GM12878 (cell line): Measurements from ENCODE around the gene ADAMTSL3. TPM values are rescaled to one million over a fixed set of nuclear protein-coding genes. Genes with fewer than 3 reads are reported as not detected.

Experiments
- ATAC-seq: fragments of 200-7000 bp; cut with Tn5 transposase; 3 replicates; pipeline ENCODE4 v1.9.1; 2020; ENCODE audit warnings: mild to moderate bottlenecking, moderate library complexity
- BruUV-seq: library from RNA; stranded (reverse); fragments of 400-500 nt; replicated peaks from 2 replicates; lab custom pipeline; 2021; lab: Mats Ljungman, UMichigan
- CTCF ChIA-PET: fragments of 300-600 bp; sonication (Branson Sonifier 250); formaldehyde crosslinking; extraction: SDS; loops from one replicate; lab custom pipeline; 2021; ENCODE audit warnings: inconsistent platforms; lab: Yijun Ruan, JAX
- POLR2A ChIA-PET: fragments of 350-600 bp; formaldehyde crosslinking; extraction: SDS; loops from one replicate; lab custom pipeline; 2021; ENCODE audit warnings: inconsistent platforms; lab: Charles Lee
- RAD21 ChIA-PET: fragments of 300-600 bp; sonication (Branson Sonifier 250); formaldehyde crosslinking; loops from one replicate; lab custom pipeline; 2023; ENCODE audit warnings: antibody characterized with exemption; ENCODE audit not compliant: unreplicated experiment; lab: Charles Lee
- SMC1A ChIA-PET: fragments of 300-600 bp; sonication (Branson Sonifier 250); formaldehyde crosslinking; loops from one replicate; lab custom pipeline; 2023; ENCODE audit not compliant: unreplicated experiment, uncharacterized antibody; lab: Charles Lee
- DNase-seq: peaks from one replicate; pipeline ENCODE4 v3.0.0-alpha.2; 2011; ENCODE audit warnings: low read depth, low spot score
- FAIRE-seq: peaks from 3 replicates; lab custom pipeline; 2011; peaks lifted over from hg19 to GRCh38; lab: Jason Lieb, UNC
- H2AFZ ChIP-seq: 2 replicates; pipeline ENCODE4 v1.6.0; 2011; ENCODE audit warnings: low read depth, low read length, control low read depth; ENCODE audit not compliant: control insufficient read depth
- H3K27ac ChIP-seq: 2 replicates; pipeline ENCODE4 v1.5.1; 2011; ENCODE audit warnings: control low read depth; ENCODE audit not compliant: control insufficient read depth, insufficient read depth
- H3K27me3 ChIP-seq, 2 experiments: replicated peaks in 1 of 2; 2 replicates each; pipeline versions ENCODE4 v1.6.0 to v1.6.1; 2011; ENCODE audit warnings: low read length in 1 of 2; ENCODE audit not compliant: control insufficient read depth in 2 of 2, insufficient read depth in 2 of 2
- H3K36me3 ChIP-seq, 2 experiments: 2 replicates each; pipeline ENCODE4 v1.5.1; 2011; ENCODE audit warnings: low read length in 1 of 2; ENCODE audit not compliant: control insufficient read depth in 2 of 2, insufficient read depth in 2 of 2
- H3K4me1 ChIP-seq: 2 replicates; pipeline ENCODE4 v1.6.1; 2011; ENCODE audit warnings: mild to moderate bottlenecking, low read length, moderate library complexity, mixed read lengths; ENCODE audit not compliant: control insufficient read depth, insufficient read depth
- H3K4me2 ChIP-seq: 2 replicates; pipeline ENCODE4 v1.6.0; 2011; ENCODE audit warnings: control low read depth; ENCODE audit not compliant: control insufficient read depth, insufficient read depth
- H3K4me3 ChIP-seq: fragments of 200-600 bp; sonication (generic); 2 replicates; pipeline ENCODE4 v1.5.1; 2016
- H3K79me2 ChIP-seq: 2 replicates; pipeline ENCODE4 v1.6.0; 2011; ENCODE audit warnings: low read length; ENCODE audit not compliant: control insufficient read depth, insufficient read depth
- H3K9ac ChIP-seq: 2 replicates; pipeline ENCODE4 v1.8.0; 2011; ENCODE audit warnings: low read length, control low read depth, mixed read lengths; ENCODE audit not compliant: control insufficient read depth, insufficient read depth
- H3K9me3 ChIP-seq: replicated peaks from 3 replicates; pipeline ENCODE4 v1.5.1; 2011; ENCODE audit warnings: mild to moderate bottlenecking, low read length; ENCODE audit not compliant: control insufficient read depth, insufficient read depth
- H4K20me1 ChIP-seq: 2 replicates; pipeline ENCODE4 v1.6.0; 2011; ENCODE audit not compliant: control insufficient read depth, insufficient read depth
- ASH2L ChIP-seq: fragments of 300-600, 200-600 bp; sonication (generic); IDR thresholded peaks from 2 replicates; pipeline ENCODE4 v1.6.1; 2017; ENCODE audit warnings: low read depth, mild to moderate bottlenecking, borderline replicate concordance
- CHD1 ChIP-seq: IDR thresholded peaks from 2 replicates; pipeline ENCODE4 v1.6.1; 2012; ENCODE audit warnings: low read depth, low read length, improper control_type of control experiment
- CHD4 ChIP-seq: fragments of 200-600 bp; sonication (generic); IDR thresholded peaks from 2 replicates; pipeline ENCODE4 v1.6.1; 2016; ENCODE audit warnings: mild to moderate bottlenecking
- FOS ChIP-seq: IDR thresholded peaks from 3 replicates; pipeline ENCODE4 v1.6.1; 2011; ENCODE audit warnings: borderline replicate concordance; ENCODE audit not compliant: insufficient read length; ENCODE audit errors: extremely low read depth
- HSF1 ChIP-seq: fragments of 150-350 bp; IDR thresholded peaks from 2 replicates; pipeline ENCODE4 v1.6.1; 2014; ENCODE audit warnings: mild to moderate bottlenecking, low read depth, low read length
- KAT2A ChIP-seq: conservative IDR thresholded peaks from 2 replicates; pipeline ENCODE4 v1.6.1; 2011; ENCODE audit warnings: low read depth, low read length; ENCODE audit not compliant: control insufficient read depth
- NFXL1 ChIP-seq: fragments of 450-650 bp; IDR thresholded peaks from 2 replicates; pipeline ENCODE4 v1.6.1; 2017; ENCODE audit warnings: antibody characterized with exemption, mild to moderate bottlenecking, borderline replicate concordance
- NRF1 ChIP-seq: conservative IDR thresholded peaks from 2 replicates; pipeline ENCODE4 v1.6.1; 2011; ENCODE audit warnings: mild to moderate bottlenecking, low read depth, low read length, improper control_type of control experiment
- POLR2A ChIP-seq: IDR thresholded peaks from 2 replicates; pipeline ENCODE4 v1.6.1; 2011; ENCODE audit warnings: low read depth, mild to moderate bottlenecking, low read length
- SPI1 ChIP-seq: IDR thresholded peaks from 2 replicates; pipeline ENCODE4 v1.6.1; 2011; ENCODE audit warnings: low read depth, mild to moderate bottlenecking, low read length, moderate library complexity, borderline replicate concordance; ENCODE audit not compliant: insufficient read depth
- TCF3 ChIP-seq: IDR thresholded peaks from 2 replicates; pipeline ENCODE4 v1.6.1; 2012; ENCODE audit warnings: low read depth, mild to moderate bottlenecking, low read length, borderline replicate concordance; ENCODE audit not compliant: insufficient read depth
- USF1 ChIP-seq: IDR thresholded peaks from 2 replicates; pipeline ENCODE4 v1.6.1; 2011; ENCODE audit warnings: borderline replicate concordance, low read depth, mild to moderate bottlenecking, moderate library complexity, mixed read lengths, low read length; ENCODE audit not compliant: insufficient read depth; ENCODE audit errors: extremely low read length
- ZBTB40 ChIP-seq: fragments of 450-650 bp; IDR thresholded peaks from 2 replicates; pipeline ENCODE4 v1.6.1; 2016; ENCODE audit warnings: mild to moderate bottlenecking, moderate library complexity, borderline replicate concordance
- ZNF274 ChIP-seq: IDR thresholded peaks from one replicate; pipeline ENCODE4 v1.8.0; 2011; ENCODE audit not compliant: insufficient read length, insufficient read depth
- WGBS: methylation state at CpG from one replicate; pipeline ENCODE4 v1.1.6; 2016; ENCODE audit warnings: low lambda C conversion rate; ENCODE audit not compliant: insufficient replicate concordance, insufficient coverage; ENCODE audit errors: missing lambda C conversion rate; 5-methylcytosine and 5-hydroxymethylcytosine counted together
- in situ Hi-C: fragments of 300-500 bp; cut with MboI; formaldehyde crosslinking; loops from 9 replicates; pipeline ENCODE4 v1.14.3; 2018; ENCODE audit warnings: mixed read lengths
- intact Hi-C: fragments of 100-400 bp; cut with micrococcal nuclease; formaldehyde crosslinking; loops from one replicate; pipeline ENCODE4 v1.14.2; 2022; ENCODE audit not compliant: unreplicated experiment
- polyA plus RNA-seq, 11 experiments: library from polyadenylated mRNA; depleted of rRNA in 4 of 11; unstranded in 6 of 11; stranded (reverse) in 5 of 11; fragments of >200 nt; fragmentation: Nextera tagmentation in 4 of 11; fragmentation: Illumina TruSeq in 1 of 11; extraction: Ambion mirVana in 4 of 11; extraction: Trizol in 1 of 11; gene quantifications; 1 replicate in 1 of 11; 2 replicates in 10 of 11; pipeline versions ENCODE4 v1.2.1 to v1.2.3, GENCODE V29; 2011 to 2016; ENCODE audit warnings: inconsistent platforms in 2 of 11, missing spikeins in 2 of 11, low read depth in 1 of 11
- total RNA-seq, 4 experiments: library from RNA; depleted of rRNA in 3 of 4; stranded (reverse); fragments of >200 nt in 3 of 4; fragmentation: Illumina TruSeq in 1 of 4; extraction: Trizol in 1 of 4; gene quantifications; 2 replicates each; pipeline versions ENCODE4 v1.2.1 to v1.2.3, GENCODE V29; 2013 to 2021

The ADAMTSL3 gene
- total and polyA plus RNA-seq, 10 of the 15 experiments (the other 5 are each of a cell fraction or from before 2014, with no cell fraction given): 0.01 to 0.28 (median 0.13) TPM

GRCh38 chr15:83998486-83998885 lies 344.6 kb downstream of the ADAMTSL3 start:
- H3K4me3 ChIP-seq: no peak overlapping the region
- RAD21 ChIA-PET: no interaction called here
- no peaks in the 10 kb centered on the region for H3K79me2 ChIP-seq
- H2AFZ ChIP-seq: no peak overlapping the region
- FAIRE-seq: no peak
- ATAC-seq: no peak
- H3K4me1 ChIP-seq: peaks cover under 1% of the 10 kb centered on the region; the same call in 1 of the 2 replicates
- H3K27me3 ChIP-seq: no peaks in the 10 kb centered on the region
- H3K36me3 ChIP-seq: no peaks in the 10 kb centered on the region
- no peak overlapping the region for H3K9ac ChIP-seq
- H3K4me2 ChIP-seq: no peak overlapping the region
- in situ Hi-C loops: no loop called here
- 91% methylated on average over 2 of the region's 2 CpGs for WGBS
- CTCF ChIA-PET: no interaction called here
- H3K9me3 ChIP-seq: no peaks in the 10 kb centered on the region
- POLR2A ChIA-PET: no interaction called here
- BruUV-seq: no TSS peak
- intact Hi-C loops: loop anchor here (10.0 kb wide), 1 partner anchor 264 kb away; no protein-coding TSS in a partner anchor
- no peak overlapping the region for H3K27ac ChIP-seq
- DNase-seq: no peak
- H4K20me1 ChIP-seq: no peaks in the 10 kb centered on the region
- SMC1A ChIA-PET: interaction anchor here (1.1 kb wide), 1 partner anchor 18 kb away, joined by 3 read pairs; no protein-coding TSS in a partner anchor
- TF ChIP-seq TCF3: no peak
- no peak for TF ChIP-seq SPI1
- no peak for TF ChIP-seq POLR2A
- TF ChIP-seq NRF1: no peak
- TF ChIP-seq HSF1: no peak
- no peak for TF ChIP-seq FOS
- TF ChIP-seq KAT2A: no peak
- TF ChIP-seq ZNF274: no peak
- no peak for TF ChIP-seq ASH2L
- no peak for TF ChIP-seq CHD4
- TF ChIP-seq ZBTB40: no peak
- no peak for TF ChIP-seq USF1
- TF ChIP-seq CHD1: no peak
- no peak for TF ChIP-seq NFXL1
